GM19452 (cell line): Measurements from ENCODE around the gene SLC5A7.

ENCODE experiments used
- ATAC-seq: cut with Tn5 transposase; IDR thresholded peaks from one replicate; pipeline ENCODE4 v1.9.1; 2021; ENCODE audit not compliant: unreplicated experiment

The SLC5A7 gene

GRCh38 chr2:107986278-107987217 is at the start of gene SLC5A7:
Gene SLC5A7, plus strand, starts transcription at chr2:107986524. Its CDS starts 1,632 bp downstream, at chr2:107988156.
- ATAC-seq = no peak

- no peak for ATAC-seq
Observed at GRCh38 chr2:107961395-107961794, 24.9 kb upstream of the SLC5A7 start.

GRCh38 chr2:107964185-107964584 is 22.1 kb upstream of the SLC5A7 start:
- ATAC-seq = no peak

- no peak for ATAC-seq
Observed at GRCh38 chr2:107984707-107985106, 1.6 kb upstream of the SLC5A7 start.

GRCh38 chr2:107988108-107988507 is 1.8 kb downstream of the SLC5A7 start:
- ATAC-seq = no peak

GRCh38 chr2:107989445-107989844 is 3.1 kb downstream of the SLC5A7 start:
- ATAC-seq = no peak

GRCh38 chr2:107990718-107991117 is 4.4 kb downstream of the SLC5A7 start:
- ATAC-seq = no peak

- no peak for ATAC-seq
Observed at GRCh38 chr2:107992069-107992468, 5.7 kb downstream of the SLC5A7 start.

- no peak for ATAC-seq
Observed at GRCh38 chr2:107999158-107999557, 12.8 kb downstream of the SLC5A7 start.

- ATAC-seq = no peak
Observed at GRCh38 chr2:108010912-108011591, 24.7 kb downstream of the SLC5A7 start.

GRCh38 chr2:108013305-108013704 is 27.0 kb downstream of the SLC5A7 start:
- no peak for ATAC-seq

GRCh38 chr2:108022628-108023027 is 36.3 kb downstream of the SLC5A7 start:
- no peak for ATAC-seq

GRCh38 chr2:108023776-108024175 is 37.5 kb downstream of the SLC5A7 start:
- ATAC-seq = no peak

GRCh38 chr2:108026092-108026794 is 39.9 kb downstream of the SLC5A7 start:
- no peak for ATAC-seq

- ATAC-seq = no peak
Observed at GRCh38 chr2:108029496-108029895, 43.2 kb downstream of the SLC5A7 start.

GRCh38 chr2:108029912-108030311 is 43.6 kb downstream of the SLC5A7 start:
- ATAC-seq = no peak

GRCh38 chr2:108031471-108031941 is 45.2 kb downstream of the SLC5A7 start:
- ATAC-seq = no peak

- no peak for ATAC-seq
Observed at GRCh38 chr2:108034843-108035242, 48.5 kb downstream of the SLC5A7 start.

GRCh38 chr2:108048752-108049151 is 62.4 kb downstream of the SLC5A7 start:
- no peak for ATAC-seq

GRCh38 chr2:108058576-108059137 is 72.3 kb downstream of the SLC5A7 start:
- no peak for ATAC-seq

- ATAC-seq = no peak
Observed at GRCh38 chr2:108061439-108062042, 75.2 kb downstream of the SLC5A7 start.
